HepG2 (cell line): ENCODE results near the gene NOL4L. TPM values are rescaled to one million over a fixed set of nuclear protein-coding genes. Genes with fewer than 3 reads are reported as not detected.
A peak's percentile ranks its signal among the peaks of the same experiment; 100 is the strongest.

Experiments used
- ATAD3A ChIP-seq: sonication (generic); formaldehyde crosslinking; IDR thresholded peaks from 2 replicates; pipeline ENCODE4 v1.4.0; 2020; ENCODE audit warnings: missing genetic modification reagents
- CENPT ChIP-seq: sonication (generic); formaldehyde crosslinking; IDR thresholded peaks from 2 replicates; pipeline ENCODE4 v1.8.0; 2022; ENCODE audit warnings: low read depth, mild to moderate bottlenecking, moderate library complexity, missing genetic modification reagents
- CREB1 ChIP-seq, 2 experiments: fragments of 450-650 bp in 1 of 2; IDR thresholded peaks; 2 replicates each; pipeline ENCODE4 v1.6.1; 2016 to 2017; ENCODE audit warnings: control low read depth in 1 of 2, mild to moderate bottlenecking in 1 of 2, missing compliant biosample characterization in 1 of 2, missing genetic modification characterization in 1 of 2
- FOSL1 ChIP-seq: sonication (generic); formaldehyde crosslinking; IDR thresholded peaks from 2 replicates; pipeline ENCODE4 v1.9.0; 2021; ENCODE audit warnings: missing genetic modification reagents, borderline replicate concordance
- HNRNPLL ChIP-seq: fragments of 200-400 bp; formaldehyde crosslinking; IDR thresholded peaks from 2 replicates; pipeline ENCODE4 v1.6.1; 2017; ENCODE audit warnings: mild to moderate bottlenecking, low read depth, low read length; ENCODE audit not compliant: poor library complexity, severe bottlenecking
- IRF2 ChIP-seq: IDR thresholded peaks from 2 replicates; pipeline ENCODE4 v1.6.1; 2018; ENCODE audit warnings: missing genetic modification reagents, missing compliant biosample characterization
- KLF15 ChIP-seq: sonication (generic); formaldehyde crosslinking; IDR thresholded peaks from 2 replicates; pipeline ENCODE4 v1.8.1; 2023; ENCODE audit warnings: borderline replicate concordance, mild to moderate bottlenecking, inconsistent platforms, missing genetic modification reagents, mixed read lengths
- NCOA1 ChIP-seq: sonication (generic); formaldehyde crosslinking; IDR thresholded peaks from 2 replicates; pipeline ENCODE4 v1.9.0; 2021; ENCODE audit warnings: missing genetic modification reagents
- RFX5 ChIP-seq: IDR thresholded peaks from 2 replicates; pipeline ENCODE4 v1.6.1; 2011; ENCODE audit warnings: low read depth, low read length, improper control_type of control experiment
- SIN3B ChIP-seq: fragments of 150-350 bp; IDR thresholded peaks from 2 replicates; pipeline ENCODE4 v1.6.1; 2014; ENCODE audit warnings: low read length
- SIX1 ChIP-seq: sonication (generic); formaldehyde crosslinking; IDR thresholded peaks from 2 replicates; pipeline ENCODE4 v1.4.0; 2020; ENCODE audit warnings: missing genetic modification reagents, borderline replicate concordance
- SRY ChIP-seq: sonication (generic); formaldehyde crosslinking; IDR thresholded peaks from 2 replicates; pipeline ENCODE4 v1.8.0; 2022; ENCODE audit warnings: mild to moderate bottlenecking, missing genetic modification reagents
- TBP ChIP-seq: sonication (generic); formaldehyde crosslinking; IDR thresholded peaks from 2 replicates; pipeline ENCODE4 v1.5.0; 2020; ENCODE audit warnings: missing genetic modification reagents
- TBX2 ChIP-seq: sonication (generic); formaldehyde crosslinking; IDR thresholded peaks from 2 replicates; pipeline ENCODE4 v1.5.0; 2020; ENCODE audit warnings: missing genetic modification reagents, mild to moderate bottlenecking, borderline replicate concordance
- ZFX ChIP-seq: sonication (generic); formaldehyde crosslinking; IDR thresholded peaks from 2 replicates; pipeline ENCODE4 v1.4.0; 2020; ENCODE audit warnings: mild to moderate bottlenecking, low read depth, missing genetic modification reagents, moderate library complexity
- ZNF878 ChIP-seq: sonication (generic); formaldehyde crosslinking; IDR thresholded peaks from 2 replicates; pipeline ENCODE4 v1.8.1; 2023; ENCODE audit warnings: mild to moderate bottlenecking, missing genetic modification reagents, moderate library complexity
- polyA plus RNA-seq, 8 experiments: library from polyadenylated mRNA; depleted of rRNA in 3 of 8; stranded (reverse) in 7 of 8; unstranded in 1 of 8; fragments of >200 nt; fragmentation: Illumina TruSeq in 4 of 8; extraction: Trizol in 4 of 8; gene quantifications; 2 replicates each; pipeline versions ENCODE4 v1.2.1 to v1.2.3, GENCODE V29; 2011 to 2016; ENCODE audit warnings: low read depth in 4 of 8, missing spikeins in 1 of 8, mixed read lengths in 1 of 8; ENCODE audit not compliant: insufficient read depth in 1 of 8
- total RNA-seq, 5 experiments: library from RNA; depleted of rRNA; stranded (reverse); fragments of >200 nt; fragmentation: Illumina TruSeq; extraction: Trizol; gene quantifications; 2 replicates each; pipeline ENCODE4 v1.2.3, GENCODE V29; 2016; ENCODE audit warnings: low read depth in 1 of 5
- TF ChIP-seq, protein P1 (sequence below): sonication (generic); formaldehyde crosslinking; IDR thresholded peaks from 2 replicates; pipeline ENCODE4 v1.5.1; 2020; ENCODE audit warnings: missing genetic modification reagents, mild to moderate bottlenecking, borderline replicate concordance
- TF ChIP-seq, protein P2 (sequence below): IDR thresholded peaks from 2 replicates; pipeline ENCODE4 v1.6.1; 2012; ENCODE audit warnings: low read length, improper control_type of control experiment
- TF ChIP-seq, protein P3 (sequence below): sonication (generic); formaldehyde crosslinking; IDR thresholded peaks from 2 replicates; pipeline ENCODE4 v1.5.1; 2020; ENCODE audit warnings: missing genetic modification reagents, mild to moderate bottlenecking, borderline replicate concordance

NOL4L gene
- total and polyA plus RNA-seq, 2 of the 13 experiments (the other 11 are each of a cell fraction or from before 2014, with no cell fraction given): 16.6 to 35.4 TPM

- TF ChIP-seq SIX1 (CRISPR knock-in tag): no peak
- TF ChIP-seq CREB1 (IDR thresholded peaks at IDR 0.05): no peak
- no peak for TF ChIP-seq CREB1 (CRISPR knock-in tag; IDR thresholded peaks at IDR 0.05)
- TF ChIP-seq FOSL1: no peak
- TF ChIP-seq ATAD3A (CRISPR knock-in tag): no peak
- TF ChIP-seq TBP (CRISPR knock-in tag): no peak
- TF ChIP-seq NCOA1 (CRISPR knock-in tag): 0 out of 2 replicates have a peak, but pooled peaks have one; percentile 82
- peak; percentile 71 for TF ChIP-seq ZFX
- no peak for TF ChIP-seq KLF15 (CRISPR knock-in tag)
- TF ChIP-seq IRF2 (CRISPR knock-in tag): no peak
- TF ChIP-seq SRY: no peak
- peak; percentile 74 for TF ChIP-seq HNRNPLL
- TF ChIP-seq, protein P1, sequence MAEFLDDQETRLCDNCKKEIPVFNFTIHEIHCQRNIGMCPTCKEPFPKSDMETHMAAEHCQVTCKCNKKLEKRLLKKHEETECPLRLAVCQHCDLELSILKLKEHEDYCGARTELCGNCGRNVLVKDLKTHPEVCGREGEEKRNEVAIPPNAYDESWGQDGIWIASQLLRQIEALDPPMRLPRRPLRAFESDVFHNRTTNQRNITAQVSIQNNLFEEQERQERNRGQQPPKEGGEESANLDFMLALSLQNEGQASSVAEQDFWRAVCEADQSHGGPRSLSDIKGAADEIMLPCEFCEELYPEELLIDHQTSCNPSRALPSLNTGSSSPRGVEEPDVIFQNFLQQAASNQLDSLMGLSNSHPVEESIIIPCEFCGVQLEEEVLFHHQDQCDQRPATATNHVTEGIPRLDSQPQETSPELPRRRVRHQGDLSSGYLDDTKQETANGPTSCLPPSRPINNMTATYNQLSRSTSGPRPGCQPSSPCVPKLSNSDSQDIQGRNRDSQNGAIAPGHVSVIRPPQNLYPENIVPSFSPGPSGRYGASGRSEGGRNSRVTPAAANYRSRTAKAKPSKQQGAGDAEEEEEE (CRISPR knock-in tag): no peak
- no peak for TF ChIP-seq SIN3B
- TF ChIP-seq, protein P2, sequence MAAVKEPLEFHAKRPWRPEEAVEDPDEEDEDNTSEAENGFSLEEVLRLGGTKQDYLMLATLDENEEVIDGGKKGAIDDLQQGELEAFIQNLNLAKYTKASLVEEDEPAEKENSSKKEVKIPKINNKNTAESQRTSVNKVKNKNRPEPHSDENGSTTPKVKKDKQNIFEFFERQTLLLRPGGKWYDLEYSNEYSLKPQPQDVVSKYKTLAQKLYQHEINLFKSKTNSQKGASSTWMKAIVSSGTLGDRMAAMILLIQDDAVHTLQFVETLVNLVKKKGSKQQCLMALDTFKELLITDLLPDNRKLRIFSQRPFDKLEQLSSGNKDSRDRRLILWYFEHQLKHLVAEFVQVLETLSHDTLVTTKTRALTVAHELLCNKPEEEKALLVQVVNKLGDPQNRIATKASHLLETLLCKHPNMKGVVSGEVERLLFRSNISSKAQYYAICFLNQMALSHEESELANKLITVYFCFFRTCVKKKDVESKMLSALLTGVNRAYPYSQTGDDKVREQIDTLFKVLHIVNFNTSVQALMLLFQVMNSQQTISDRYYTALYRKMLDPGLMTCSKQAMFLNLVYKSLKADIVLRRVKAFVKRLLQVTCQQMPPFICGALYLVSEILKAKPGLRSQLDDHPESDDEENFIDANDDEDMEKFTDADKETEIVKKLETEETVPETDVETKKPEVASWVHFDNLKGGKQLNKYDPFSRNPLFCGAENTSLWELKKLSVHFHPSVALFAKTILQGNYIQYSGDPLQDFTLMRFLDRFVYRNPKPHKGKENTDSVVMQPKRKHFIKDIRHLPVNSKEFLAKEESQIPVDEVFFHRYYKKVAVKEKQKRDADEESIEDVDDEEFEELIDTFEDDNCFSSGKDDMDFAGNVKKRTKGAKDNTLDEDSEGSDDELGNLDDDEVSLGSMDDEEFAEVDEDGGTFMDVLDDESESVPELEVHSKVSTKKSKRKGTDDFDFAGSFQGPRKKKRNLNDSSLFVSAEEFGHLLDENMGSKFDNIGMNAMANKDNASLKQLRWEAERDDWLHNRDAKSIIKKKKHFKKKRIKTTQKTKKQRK: no peak
- no peak for TF ChIP-seq RFX5
- TF ChIP-seq, protein P3, sequence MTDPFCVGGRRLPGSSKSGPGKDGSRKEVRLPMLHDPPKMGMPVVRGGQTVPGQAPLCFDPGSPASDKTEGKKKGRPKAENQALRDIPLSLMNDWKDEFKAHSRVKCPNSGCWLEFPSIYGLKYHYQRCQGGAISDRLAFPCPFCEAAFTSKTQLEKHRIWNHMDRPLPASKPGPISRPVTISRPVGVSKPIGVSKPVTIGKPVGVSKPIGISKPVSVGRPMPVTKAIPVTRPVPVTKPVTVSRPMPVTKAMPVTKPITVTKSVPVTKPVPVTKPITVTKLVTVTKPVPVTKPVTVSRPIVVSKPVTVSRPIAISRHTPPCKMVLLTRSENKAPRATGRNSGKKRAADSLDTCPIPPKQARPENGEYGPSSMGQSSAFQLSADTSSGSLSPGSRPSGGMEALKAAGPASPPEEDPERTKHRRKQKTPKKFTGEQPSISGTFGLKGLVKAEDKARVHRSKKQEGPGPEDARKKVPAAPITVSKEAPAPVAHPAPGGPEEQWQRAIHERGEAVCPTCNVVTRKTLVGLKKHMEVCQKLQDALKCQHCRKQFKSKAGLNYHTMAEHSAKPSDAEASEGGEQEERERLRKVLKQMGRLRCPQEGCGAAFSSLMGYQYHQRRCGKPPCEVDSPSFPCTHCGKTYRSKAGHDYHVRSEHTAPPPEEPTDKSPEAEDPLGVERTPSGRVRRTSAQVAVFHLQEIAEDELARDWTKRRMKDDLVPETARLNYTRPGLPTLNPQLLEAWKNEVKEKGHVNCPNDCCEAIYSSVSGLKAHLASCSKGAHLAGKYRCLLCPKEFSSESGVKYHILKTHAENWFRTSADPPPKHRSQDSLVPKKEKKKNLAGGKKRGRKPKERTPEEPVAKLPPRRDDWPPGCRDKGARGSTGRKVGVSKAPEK (CRISPR knock-in tag): no peak
- no peak for TF ChIP-seq ZNF878 (CRISPR knock-in tag)
- TF ChIP-seq CENPT: no peak
- TF ChIP-seq TBX2 (CRISPR knock-in tag): no peak; the same call in 1 of the 2 replicates
Measured at GRCh38 chr20:32582659-32583580, 2.2 kb downstream of the NOL4L start (continued).
